Uterus (tissue), 4 donors: Measurements from ENCODE around the gene FZD8. TPM values are rescaled to one million over a fixed set of nuclear protein-coding genes. Genes with fewer than 3 reads are reported as not detected.

Experiments
- DNase-seq, 2 donors: peaks; one replicate each; pipeline ENCODE4 v3.0.0-alpha.2; 2019 to 2020
- H3K27ac ChIP-seq, 2 donors: fragments of 200-600 bp; sonication (generic); 1 replicate in 1 of 2; 2 replicates in 1 of 2; pipeline ENCODE4 v1.5.1; 2016 to 2018
- H3K27me3 ChIP-seq, 2 donors: fragments of 200-600 bp; sonication (generic); one replicate each; pipeline ENCODE4 v1.5.1; 2018 to 2019; ENCODE audit warnings: control low read depth in 1 of 2
- H3K36me3 ChIP-seq, 2 donors: fragments of 200-600 bp; sonication (generic); one replicate each; pipeline ENCODE4 v1.5.1; 2019; ENCODE audit warnings: control low read depth in 1 of 2
- H3K4me1 ChIP-seq, 2 donors: fragments of 200-600 bp; sonication (generic); one replicate each; pipeline ENCODE4 v1.5.1; 2018 to 2019; ENCODE audit warnings: control low read depth in 1 of 2
- H3K4me3 ChIP-seq, 2 donors: fragments of 200-600 bp; sonication (generic); 1 replicate in 1 of 2; 2 replicates in 1 of 2; pipeline ENCODE4 v1.5.1; 2018 to 2019; ENCODE audit warnings: mild to moderate bottlenecking in 1 of 2
- H3K9me3 ChIP-seq, 2 donors: fragments of 200-600 bp; sonication (generic); one replicate each; pipeline ENCODE4 v1.5.1; 2019; ENCODE audit warnings: control low read depth in 1 of 2
- CTCF ChIP-seq, 4 experiments: fragments of 200-600 bp in 2 of 4; fragments of 450-650 bp in 2 of 4; sonication (generic) in 2 of 4; IDR thresholded peaks; one replicate each; pipeline ENCODE4 v1.5.1; 2016 to 2019; ENCODE audit warnings: antibody characterized with exemption in 4 of 4, mild to moderate bottlenecking in 2 of 4, moderate library complexity in 1 of 4
- POLR2A ChIP-seq, 2 donors: fragments of 450-650 bp; IDR thresholded peaks; one replicate each; pipeline ENCODE4 v1.6.1; 2016; ENCODE audit warnings: antibody characterized with exemption in 2 of 2, mild to moderate bottlenecking in 1 of 2, moderate library complexity in 1 of 2
- intact Hi-C: fragments of 100-400 bp; cut with DNase I; formaldehyde crosslinking; loops from one replicate; pipeline ENCODE4 v1.15.1; 2023; ENCODE audit warnings: low total_unique reads
- total RNA-seq, 4 donors: library from RNA; depleted of rRNA in 3 of 4; stranded (reverse); fragments of >200 nt in 3 of 4; gene quantifications; one replicate each; pipeline versions ENCODE4 v1.1.0 to v1.2.4, GENCODE V29; 2014 to 2023
- donor health status: DM: yes; HTN: yes; CAD: no.

FZD8 gene
- total RNA-seq, 4 donors from 2014 or later = 1.8 to 14.9 (median 5.3) TPM

DNA sequence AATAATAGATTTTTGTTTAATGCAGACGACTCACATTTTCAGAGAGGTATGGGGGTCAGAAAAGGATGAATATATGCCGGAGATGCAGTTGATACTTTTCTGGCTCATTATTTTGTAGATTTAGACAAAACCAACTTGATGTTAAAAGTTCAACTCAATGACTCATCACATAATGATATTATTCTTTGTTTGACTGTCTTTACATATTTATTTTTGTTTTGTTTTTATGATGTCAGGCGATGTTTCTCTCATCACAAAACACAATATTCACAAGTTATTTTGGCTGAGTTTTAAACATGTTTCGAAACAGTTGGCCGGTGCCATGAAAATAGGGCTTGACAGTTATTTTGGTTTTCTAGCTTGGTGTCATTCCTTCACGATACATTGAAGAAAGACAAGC is 35.7 kb downstream of the FZD8 start:
- no peak overlapping the region for H3K4me3 ChIP-seq
- intact Hi-C loops = no loop called here
- H3K4me1 ChIP-seq = no peaks in the 10 kb centered on the region
- TF ChIP-seq CTCF (IDR thresholded peaks at IDR 0.05) (no peak), POLR2A (IDR thresholded peaks at IDR 0.05) (no peak)
- no peaks in the 10 kb centered on the region for H3K36me3 ChIP-seq
- no peak overlapping the region for H3K27ac ChIP-seq
- H3K9me3 ChIP-seq = no peaks in the 10 kb centered on the region
- no peak for DNase-seq
- H3K27me3 ChIP-seq = peaks cover 3 to 5% of the 10 kb centered on the region in 2 donors

DNA sequence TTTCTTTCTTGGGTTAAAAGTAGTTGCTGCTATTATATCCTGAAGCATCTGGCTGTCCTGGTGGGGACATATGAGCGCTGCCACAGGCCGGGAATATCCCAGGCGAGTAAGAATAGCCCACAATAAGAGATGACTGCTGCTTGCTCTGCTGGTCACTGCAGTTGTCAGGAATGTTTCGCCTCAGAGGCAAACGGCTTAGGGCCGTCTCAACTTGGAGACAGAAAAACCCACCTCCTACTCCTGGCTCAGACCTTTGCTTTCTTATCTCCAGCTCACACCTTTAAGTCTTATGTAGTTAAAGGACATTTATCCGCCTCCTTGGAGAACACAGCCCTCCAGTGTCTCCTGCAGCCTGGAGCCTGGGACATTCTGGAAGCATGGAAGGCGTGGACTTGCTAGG is 36.9 kb downstream of the FZD8 start, which contains the start of gene GJD4:
Gene GJD4, plus strand, starts transcription at position 151 of the 400 bp plus-strand sequence. Its CDS starts 227 bp downstream, at position 378.
- Histone ChIP-seq H3K9me3 (no peaks in the 10 kb centered on the region), H3K27ac (no peak within 1 kb of the TSS), H3K4me1 (no peaks in the 10 kb centered on the region), H3K4me3 (no peak within 1 kb of the TSS), H3K36me3 (no peaks in the 10 kb centered on the region), H3K27me3 (peaks cover 3 to 5% of the 10 kb centered on the region in 2 donors)
- intact Hi-C loops = no loop called here
- TF ChIP-seq CTCF (IDR thresholded peaks at IDR 0.05) = no peak
- TF ChIP-seq POLR2A (IDR thresholded peaks at IDR 0.05) = no peak
- no peak for DNase-seq

GRCh38 chr10:35600193-35600592 is 41.9 kb downstream of the FZD8 start:
- Histone ChIP-seq H3K36me3 (no peaks in the 10 kb centered on the region), H3K27ac (no peak overlapping the region), H3K27me3 (no peaks in the 10 kb centered on the region), H3K9me3 (no peaks in the 10 kb centered on the region), H3K4me1 (no peaks in the 10 kb centered on the region), H3K4me3 (no peak overlapping the region)
- no peak for DNase-seq
- TF ChIP-seq CTCF (IDR thresholded peaks at IDR 0.05) (no peak), POLR2A (IDR thresholded peaks at IDR 0.05) (no peak)
- intact Hi-C loops = no loop called here

DNA sequence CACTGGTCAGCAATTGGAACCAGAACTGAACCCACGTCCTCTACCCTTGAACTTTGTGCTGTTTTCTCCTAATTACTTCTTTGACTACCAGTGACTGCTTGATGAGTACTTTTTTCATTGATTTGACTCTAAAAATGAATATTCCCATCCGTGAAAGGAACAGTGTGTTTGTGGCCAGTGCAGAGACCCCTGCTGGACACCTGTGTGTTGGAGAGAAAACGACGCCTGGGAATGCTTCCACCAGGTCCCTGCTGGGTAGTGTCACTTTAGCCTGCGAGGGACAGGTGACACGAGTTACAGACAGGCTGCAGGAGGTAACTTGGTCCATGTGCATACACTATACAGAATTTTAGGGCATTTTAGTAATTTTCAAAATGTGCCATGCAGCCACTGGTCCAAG is 43.7 kb downstream of the FZD8 start:
- Histone ChIP-seq H3K9me3 (no peaks in the 10 kb centered on the region), H3K4me3 (no peak overlapping the region), H3K4me1 (no peaks in the 10 kb centered on the region), H3K27ac (no peak overlapping the region), H3K36me3 (no peaks in the 10 kb centered on the region), H3K27me3 (no peaks in the 10 kb centered on the region)
- TF ChIP-seq POLR2A (IDR thresholded peaks at IDR 0.05) = no peak
- TF ChIP-seq CTCF (IDR thresholded peaks at IDR 0.05) = peak in 3 of 4 experiments; percentile 19 to 34 (median 32)
- intact Hi-C loops = no loop called here
- no peak for DNase-seq

DNA sequence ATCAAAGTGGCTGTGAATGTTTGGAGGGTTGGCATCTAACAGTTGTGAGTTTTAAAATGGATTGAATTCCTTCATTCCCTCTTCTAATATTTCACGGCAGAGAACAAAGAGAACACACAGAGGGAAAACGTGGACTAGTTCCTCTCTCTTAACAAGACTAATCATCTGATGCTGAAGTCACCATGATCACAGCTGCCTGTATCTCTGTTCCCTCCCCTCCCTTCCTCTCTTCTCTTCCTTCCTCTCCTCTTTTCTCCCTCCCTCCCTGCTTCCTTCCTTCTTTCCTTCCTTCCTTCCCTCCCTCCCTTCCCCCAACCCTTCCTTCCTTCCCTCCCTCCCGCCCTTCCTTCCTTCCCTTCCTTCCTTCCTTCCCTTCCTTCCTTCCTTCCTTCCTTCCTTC is 47.0 kb downstream of the FZD8 start:
- TF ChIP-seq POLR2A (IDR thresholded peaks at IDR 0.05) = no peak
- TF ChIP-seq CTCF (IDR thresholded peaks at IDR 0.05) = no peak
- no peaks in the 10 kb centered on the region for H3K4me1 ChIP-seq
- no peaks in the 10 kb centered on the region for H3K27me3 ChIP-seq
- no peaks in the 10 kb centered on the region for H3K36me3 ChIP-seq
- no peak for DNase-seq
- H3K9me3 ChIP-seq = no peaks in the 10 kb centered on the region
- H3K4me3 ChIP-seq = no peak overlapping the region
- no peak overlapping the region for H3K27ac ChIP-seq
- intact Hi-C loops = no loop called here
